ENCODE data around the gene RND3.

RND3 gene

GRCh38 chr2:150421126-150421651 lies 66.3 kb downstream of the RND3 start:
- TF ChIP-seq CTCF (IDR thresholded peaks at IDR 0.05; ENCODE audit: low read depth, low read length), result no peak

GRCh38 chr2:150418916-150419315 lies 68.6 kb downstream of the RND3 start:
- H3K4me3 ChIP-seq (ENCODE audit: low read depth, low read length), result no peak overlapping the region
- TF ChIP-seq CTCF (IDR thresholded peaks at IDR 0.05; ENCODE audit: low read depth, low read length), result no peak

More at GRCh38 chr2:150421126-150421651, 66.3 kb downstream of the RND3 start:
- H3K4me3 ChIP-seq (ENCODE audit: low read depth, low read length), result no peak overlapping the region

All from WI38 (cell line).